ENCODE data around the gene PSMD1.

DNA sequence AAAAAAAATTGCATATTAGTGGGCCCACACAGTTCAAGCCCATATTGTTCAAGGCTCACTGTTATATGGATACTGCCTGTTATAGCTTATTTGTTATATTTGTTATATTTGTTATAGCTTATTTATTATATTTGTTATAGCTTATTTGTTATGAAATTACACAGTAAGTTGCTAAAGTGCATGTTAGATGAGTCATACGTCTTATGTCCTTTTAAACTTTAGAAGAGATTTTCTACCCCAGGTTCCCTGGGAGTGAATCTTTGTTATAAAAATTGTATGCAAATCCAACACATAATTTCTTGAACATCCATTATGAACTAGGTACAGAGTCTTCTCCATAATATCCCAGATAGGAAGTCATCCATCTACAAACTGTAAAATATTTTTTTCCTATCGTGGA is 46.1 kb downstream of the PSMD1 start:
- no peak for TF ChIP-seq EZH2 (IDR thresholded peaks at IDR 0.05; ENCODE audit: low read length)
- TF ChIP-seq, protein P1, sequence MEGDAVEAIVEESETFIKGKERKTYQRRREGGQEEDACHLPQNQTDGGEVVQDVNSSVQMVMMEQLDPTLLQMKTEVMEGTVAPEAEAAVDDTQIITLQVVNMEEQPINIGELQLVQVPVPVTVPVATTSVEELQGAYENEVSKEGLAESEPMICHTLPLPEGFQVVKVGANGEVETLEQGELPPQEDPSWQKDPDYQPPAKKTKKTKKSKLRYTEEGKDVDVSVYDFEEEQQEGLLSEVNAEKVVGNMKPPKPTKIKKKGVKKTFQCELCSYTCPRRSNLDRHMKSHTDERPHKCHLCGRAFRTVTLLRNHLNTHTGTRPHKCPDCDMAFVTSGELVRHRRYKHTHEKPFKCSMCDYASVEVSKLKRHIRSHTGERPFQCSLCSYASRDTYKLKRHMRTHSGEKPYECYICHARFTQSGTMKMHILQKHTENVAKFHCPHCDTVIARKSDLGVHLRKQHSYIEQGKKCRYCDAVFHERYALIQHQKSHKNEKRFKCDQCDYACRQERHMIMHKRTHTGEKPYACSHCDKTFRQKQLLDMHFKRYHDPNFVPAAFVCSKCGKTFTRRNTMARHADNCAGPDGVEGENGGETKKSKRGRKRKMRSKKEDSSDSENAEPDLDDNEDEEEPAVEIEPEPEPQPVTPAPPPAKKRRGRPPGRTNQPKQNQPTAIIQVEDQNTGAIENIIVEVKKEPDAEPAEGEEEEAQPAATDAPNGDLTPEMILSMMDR (optimal IDR thresholded peaks at IDR 0.05 in 1 of 3, IDR thresholded peaks at IDR 0.05 in 1 of 3, conservative IDR thresholded peaks at IDR 0.05 in 1 of 3; ENCODE audit: extremely low read depth in 1 of 3, insufficient read depth in 2 of 3, low read length in 3 of 3) = no peak
